IMR-90 (cell line): Measurements from ENCODE around the gene HAUS3. TPM values are rescaled to one million over a fixed set of nuclear protein-coding genes. Genes with fewer than 3 reads are reported as not detected.
A peak's percentile ranks its signal among the peaks of the same experiment; 100 is the strongest.

Source experiments
- ATAC-seq: fragments of 200-7000 bp; cut with Tn5 transposase; 2 replicates; pipeline ENCODE4 v1.9.1; 2020; ENCODE audit warnings: low read depth, mild to moderate bottlenecking, moderate library complexity
- BruUV-seq: library from RNA; stranded (reverse); fragments of 400-500 nt; replicated peaks from 2 replicates; lab custom pipeline; 2021; lab: Mats Ljungman, UMichigan
- CTCF ChIA-PET: fragments of 300-600 bp; formaldehyde crosslinking; extraction: SDS; loops from one replicate; lab custom pipeline; 2021; ENCODE audit warnings: antibody characterized with exemption; lab: Yijun Ruan, JAX
- POLR2A ChIA-PET: fragments of 300-600 bp; sonication (Branson Sonifier 250); formaldehyde crosslinking; loops from one replicate; lab custom pipeline; 2022; ENCODE audit warnings: antibody characterized with exemption; ENCODE audit not compliant: unreplicated experiment; lab: Charles Lee
- DNase-seq: peaks from one replicate; pipeline ENCODE4 v3.0.0; 2013
- H2AFZ ChIP-seq: replicated peaks from 2 replicates; pipeline ENCODE3; 2013; ENCODE audit warnings: low read length, mild to moderate bottlenecking; ENCODE audit not compliant: poor library complexity
- H2AK5ac ChIP-seq: 2 replicates; pipeline ENCODE4 v1.6.1; 2013; ENCODE audit warnings: low read depth, low read length, inconsistent platforms
- H2AK9ac ChIP-seq: replicated peaks from 2 replicates; pipeline ENCODE3; 2013; ENCODE audit warnings: mild to moderate bottlenecking, low read depth, low read length, moderate library complexity; ENCODE audit not compliant: poor library complexity
- H2BK120ac ChIP-seq: 2 replicates; pipeline ENCODE4 v1.6.1; 2013; ENCODE audit warnings: low read depth, low read length, inconsistent platforms
- H2BK15ac ChIP-seq: 3 replicates; pipeline ENCODE4 v1.6.1; 2013; ENCODE audit warnings: low read depth, low read length, inconsistent platforms
- H2BK20ac ChIP-seq: 2 replicates; pipeline ENCODE4 v1.6.1; 2013; ENCODE audit warnings: low read depth, mild to moderate bottlenecking, inconsistent platforms, low read length, moderate library complexity
- H2BK5ac ChIP-seq: 2 replicates; pipeline ENCODE4 v1.6.1; 2013; ENCODE audit warnings: mild to moderate bottlenecking, low read depth, low read length, inconsistent platforms; ENCODE audit not compliant: poor library complexity, severe bottlenecking
- H3K14ac ChIP-seq: replicated peaks from 2 replicates; pipeline ENCODE4 v1.6.1; 2013; ENCODE audit warnings: low read depth, low read length, inconsistent platforms
- H3K18ac ChIP-seq: 2 replicates; pipeline ENCODE4 v1.6.1; 2013; ENCODE audit warnings: low read depth, low read length, control low read depth
- H3K23ac ChIP-seq: 2 replicates; pipeline ENCODE4 v1.6.1; 2013; ENCODE audit warnings: low read depth, low read length, inconsistent platforms
- H3K27ac ChIP-seq: 2 replicates; pipeline ENCODE4 v1.5.1; 2013; ENCODE audit warnings: mild to moderate bottlenecking, control low read depth, low read length; ENCODE audit not compliant: insufficient read depth
- H3K27me3 ChIP-seq: 2 replicates; pipeline ENCODE4 v1.6.1; 2013; ENCODE audit warnings: low read length; ENCODE audit not compliant: control insufficient read depth, insufficient read depth
- H3K36me3 ChIP-seq: 2 replicates; pipeline ENCODE4 v1.6.1; 2013; ENCODE audit warnings: low read length, mixed read lengths; ENCODE audit not compliant: control insufficient read depth, insufficient read depth
- H3K4ac ChIP-seq: 2 replicates; pipeline ENCODE4 v1.6.1; 2013; ENCODE audit warnings: low read depth, low read length, inconsistent platforms
- H3K4me1 ChIP-seq: 2 replicates; pipeline ENCODE4 v1.6.1; 2013; ENCODE audit warnings: low read length, mixed read lengths; ENCODE audit not compliant: control insufficient read depth, insufficient read depth
- H3K4me2 ChIP-seq: 2 replicates; pipeline ENCODE4 v1.6.1; 2013; ENCODE audit warnings: low read depth, mild to moderate bottlenecking, control low read depth, low read length, moderate library complexity
- H3K4me3 ChIP-seq: 2 replicates; pipeline ENCODE4 v1.5.1; 2013; ENCODE audit warnings: low read depth, mild to moderate bottlenecking, control low read depth, low read length, moderate library complexity; ENCODE audit not compliant: insufficient read depth
- H3K56ac ChIP-seq: 2 replicates; pipeline ENCODE4 v1.6.1; 2013; ENCODE audit warnings: low read length, inconsistent platforms; ENCODE audit not compliant: insufficient read depth; ENCODE audit errors: extremely low read depth
- H3K79me1 ChIP-seq, 2 experiments: 2 replicates each; pipeline ENCODE4 v1.6.1; 2013; ENCODE audit warnings: low read length in 2 of 2, inconsistent platforms in 1 of 2, low read depth in 1 of 2
- H3K9ac ChIP-seq: 2 replicates; pipeline ENCODE4 v1.6.1; 2013; ENCODE audit warnings: low read depth, low read length, control low read depth
- H3K9me1 ChIP-seq: 2 replicates; pipeline ENCODE4 v1.6.1; 2013; ENCODE audit warnings: low read length, inconsistent platforms; ENCODE audit not compliant: insufficient read depth
- H3K9me3 ChIP-seq: 2 replicates; pipeline ENCODE4 v1.6.1; 2013; ENCODE audit warnings: low read length; ENCODE audit not compliant: control insufficient read depth, insufficient read depth
- H4K20me1 ChIP-seq: 2 replicates; pipeline ENCODE4 v1.6.1; 2013; ENCODE audit warnings: low read length, inconsistent platforms; ENCODE audit not compliant: insufficient read depth
- H4K5ac ChIP-seq: 2 replicates; pipeline ENCODE4 v1.6.1; 2013; ENCODE audit warnings: mild to moderate bottlenecking, low read depth, low read length, control low read depth
- H4K8ac ChIP-seq, 2 experiments: 2 replicates each; pipeline ENCODE4 v1.6.1; 2013; ENCODE audit warnings: low read depth in 2 of 2, low read length in 2 of 2, control low read depth in 1 of 2, inconsistent platforms in 1 of 2
- H4K91ac ChIP-seq: 2 replicates; pipeline ENCODE4 v1.6.1; 2013; ENCODE audit warnings: low read depth, low read length, inconsistent platforms; ENCODE audit not compliant: insufficient read depth
- BHLHE40 ChIP-seq: fragments of 150-350 bp; IDR thresholded peaks from 2 replicates; pipeline ENCODE4 v1.6.1; 2016; ENCODE audit warnings: mild to moderate bottlenecking, low read depth, low read length
- CEBPB ChIP-seq: IDR thresholded peaks from 2 replicates; pipeline ENCODE4 v1.6.1; 2012; ENCODE audit warnings: low read depth, low read length, improper control_type of control experiment
- CHD1 ChIP-seq: IDR thresholded peaks from 2 replicates; pipeline ENCODE4 v1.6.1; 2012; ENCODE audit warnings: low read depth, low read length, improper control_type of control experiment
- CTCF ChIP-seq: conservative IDR thresholded peaks from 2 replicates; pipeline ENCODE4 v1.5.1; 2012; ENCODE audit warnings: mild to moderate bottlenecking, low read depth, low read length, improper control_type of control experiment
- ELK1 ChIP-seq: fragments of 150-350 bp; IDR thresholded peaks from 2 replicates; pipeline ENCODE4 v1.6.1; 2016; ENCODE audit warnings: low read depth, mild to moderate bottlenecking, low read length, moderate library complexity, borderline replicate concordance
- FOS ChIP-seq: fragments of 150-350 bp; IDR thresholded peaks from 2 replicates; pipeline ENCODE4 v1.6.1; 2016; ENCODE audit warnings: low read depth, low read length
- MAFK ChIP-seq: IDR thresholded peaks from 2 replicates; pipeline ENCODE4 v1.6.1; 2012; ENCODE audit warnings: low read depth, low read length, improper control_type of control experiment
- MAZ ChIP-seq: IDR thresholded peaks from 2 replicates; pipeline ENCODE4 v1.6.1; 2012; ENCODE audit warnings: low read depth, mild to moderate bottlenecking, low read length, improper control_type of control experiment, moderate library complexity, borderline replicate concordance
- MXI1 ChIP-seq: IDR thresholded peaks from 2 replicates; pipeline ENCODE4 v1.6.1; 2012; ENCODE audit warnings: low read depth, mild to moderate bottlenecking, low read length, moderate library complexity, borderline replicate concordance
- NFE2L2 ChIP-seq: fragments of 150-350 bp; IDR thresholded peaks from 2 replicates; pipeline ENCODE4 v1.6.1; 2016; ENCODE audit warnings: low read depth, mild to moderate bottlenecking, low read length
- POLR2A ChIP-seq: IDR thresholded peaks from 2 replicates; pipeline ENCODE4 v1.6.1; 2012; ENCODE audit warnings: mild to moderate bottlenecking, low read depth, low read length
- RAD21 ChIP-seq: IDR thresholded peaks from 2 replicates; pipeline ENCODE4 v1.6.1; 2012; ENCODE audit warnings: low read length, improper control_type of control experiment
- RCOR1 ChIP-seq: IDR thresholded peaks from 2 replicates; pipeline ENCODE4 v1.6.1; 2012; ENCODE audit warnings: mild to moderate bottlenecking, low read length, improper control_type of control experiment; ENCODE audit not compliant: insufficient replicate concordance
- RFX5 ChIP-seq: IDR thresholded peaks from 2 replicates; pipeline ENCODE4 v1.8.0; 2012; ENCODE audit warnings: low read depth, mild to moderate bottlenecking, low read length, moderate library complexity
- SMC3 ChIP-seq: fragments of 150-350 bp; IDR thresholded peaks from 2 replicates; pipeline ENCODE4 v1.6.1; 2016; ENCODE audit warnings: low read depth, mild to moderate bottlenecking, antibody characterized with exemption, low read length, moderate library complexity
- USF2 ChIP-seq: fragments of 150-350 bp; IDR thresholded peaks from 2 replicates; pipeline ENCODE4 v1.6.1; 2017; ENCODE audit warnings: mild to moderate bottlenecking, antibody characterized with exemption, low read length, low read depth
- WGBS, 2 experiments: methylation state at CpG; one replicate each; pipeline versions ENCODE4 v1.1.5 to v1.1.7; 2013; ENCODE audit warnings: missing lambda C conversion rate in 2 of 2; ENCODE audit not compliant: insufficient read length in 1 of 2; ENCODE audit errors: extremely low coverage in 2 of 2; 5-methylcytosine and 5-hydroxymethylcytosine counted together
- dilution Hi-C: fragments of 300-500 bp; cut with HindIII; formaldehyde crosslinking; loops from one replicate; pipeline ENCODE4 v1.14.3; 2018; ENCODE audit warnings: low sequenced_read_pairs; ENCODE audit not compliant: unreplicated experiment
- in situ Hi-C: fragments of 300-500 bp; cut with MboI; formaldehyde crosslinking; loops from 3 replicates; pipeline ENCODE4 v1.14.3; 2019; ENCODE audit warnings: low sequenced_read_pairs, inconsistent platforms, mixed read lengths
- intact Hi-C: fragments of 100-400 bp; cut with micrococcal nuclease; formaldehyde crosslinking; loops from 2 replicates; pipeline ENCODE4 v1.10.0; 2022
- polyA plus RNA-seq, 3 experiments: library from polyadenylated mRNA; depleted of rRNA; stranded (reverse); fragments of >200 nt; gene quantifications; 2 replicates each; pipeline ENCODE4 v1.2.3, GENCODE V29; 2012; ENCODE audit warnings: low replicate concordance in 1 of 3
- total RNA-seq: library from RNA; depleted of rRNA; stranded (reverse); fragments of >200 nt; gene quantifications from 2 replicates; pipeline ENCODE4 v1.2.3, GENCODE V29; 2012

Gene HAUS3
- total and polyA plus RNA-seq, 2 of the 4 experiments (the other 2 are of a cell fraction), result 4.3 to 4.8 TPM

GRCh38 chr4:2290974-2291704 lies 49.2 kb upstream of the HAUS3 start:
- H4K5ac ChIP-seq, result no peak overlapping the region
- peak overlapping the region; percentile 21 for H2AFZ ChIP-seq
- no peak overlapping the region for H3K4me2 ChIP-seq
- H3K4me3 ChIP-seq, result no peak overlapping the region
- ChIA-PET CTCF (no interaction called here), POLR2A (no interaction called here)
- DNase-seq, result no peak
- dilution Hi-C loops, result no loop called here
- no peak overlapping the region for H3K23ac ChIP-seq
- H3K4ac ChIP-seq, result no peak overlapping the region
- H4K8ac ChIP-seq, result no peak overlapping the region
- no peaks in the 10 kb centered on the region for H3K79me1 ChIP-seq
- no peak for TF ChIP-seq MXI1
- TF ChIP-seq POLR2A, result no peak
- no peak for TF ChIP-seq NFE2L2
- TF ChIP-seq CEBPB, result no peak
- TF ChIP-seq RCOR1, result no peak
- no peak for TF ChIP-seq RFX5
- TF ChIP-seq SMC3, result no peak
- TF ChIP-seq MAFK, result no peak
- TF ChIP-seq RAD21, result no peak
- TF ChIP-seq BHLHE40, result no peak
- TF ChIP-seq USF2, result no peak
- no peak for TF ChIP-seq MAZ
- no peak for TF ChIP-seq FOS
- no peak for TF ChIP-seq CTCF
- TF ChIP-seq CHD1, result no peak
- no peak for TF ChIP-seq ELK1
- in situ Hi-C loops, result no loop called here
- peaks cover 11% of the 10 kb centered on the region for H3K4me1 ChIP-seq
- H4K20me1 ChIP-seq, result peaks cover 8% of the 10 kb centered on the region; the same call in 1 of the 2 replicates
- BruUV-seq, result no TSS peak
- no peak overlapping the region for H2BK120ac ChIP-seq
- no peak overlapping the region for H3K9ac ChIP-seq
- H3K9me3 ChIP-seq, result no peaks in the 10 kb centered on the region
- peak overlapping the region; percentile 37 for H2AK9ac ChIP-seq
- no peak overlapping the region for H4K91ac ChIP-seq
- no peak overlapping the region for H2BK20ac ChIP-seq
- H2BK15ac ChIP-seq, result no peak overlapping the region
- H3K36me3 ChIP-seq, result no peaks in the 10 kb centered on the region
- intact Hi-C loops, result no loop called here
- no peak overlapping the region for H3K14ac ChIP-seq
- H2BK5ac ChIP-seq, result no peak overlapping the region
- no peak overlapping the region for H3K56ac ChIP-seq
- no peak overlapping the region for H3K27ac ChIP-seq
- H3K18ac ChIP-seq, result no peak overlapping the region; the same call in 1 of the 2 replicates
- 78% methylated on average over 6 of the region's 24 CpGs; no CpG with 5 or more reads in 1 of the 2 experiments for WGBS, 2 experiments
- ATAC-seq, result no peak
- no peak overlapping the region for H2AK5ac ChIP-seq
- peaks cover 2% of the 10 kb centered on the region; the same call in 1 of the 2 replicates for H3K9me1 ChIP-seq
- no peaks in the 10 kb centered on the region for H3K27me3 ChIP-seq
